Adrenal gland (tissue), 5 donors: ENCODE results near the gene EHD4.

Source experiments
- CTCF ChIP-seq, 6 experiments: fragments of 450-650 bp in 4 of 6; fragments of 200-600 bp in 2 of 6; sonication (generic) in 1 of 6; IDR thresholded peaks; 1 replicate in 5 of 6; 2 replicates in 1 of 6; pipeline versions ENCODE4 v1.5.1 to v1.8.0; 2016 to 2021; ENCODE audit warnings: antibody characterized with exemption in 6 of 6, mild to moderate bottlenecking in 2 of 6, moderate library complexity in 1 of 6
- POLR2A ChIP-seq, 2 donors: fragments of 450-650 bp; IDR thresholded peaks; one replicate each; pipeline ENCODE4 v1.6.1; 2017; ENCODE audit warnings: antibody characterized with exemption in 2 of 2, mild to moderate bottlenecking in 2 of 2, moderate library complexity in 1 of 2
- donor health status: DM: no; HTN: no; CAD: no.

- TF ChIP-seq POLR2A (IDR thresholded peaks at IDR 0.05) = no peak
- no peak for TF ChIP-seq CTCF (IDR thresholded peaks at IDR 0.05)
Observed at GRCh38 chr15:41883484-41883825, 88.9 kb downstream of the EHD4 start.
